Body of pancreas (tissue), 4 donors: ENCODE data around the gene LSP1.

Experiments
- CTCF ChIP-seq, 7 experiments: fragments of 450-650 bp in 4 of 7; fragments of 200-600 bp in 3 of 7; sonication (generic) in 3 of 7; IDR thresholded peaks; one replicate each; pipeline ENCODE4 v1.5.1; 2016 to 2019; ENCODE audit warnings: antibody characterized with exemption in 7 of 7
- POLR2A ChIP-seq, 3 donors: fragments of 450-650 bp; IDR thresholded peaks; one replicate each; pipeline ENCODE4 v1.6.1; 2016; ENCODE audit warnings: antibody characterized with exemption in 3 of 3, mild to moderate bottlenecking in 2 of 3

- TF ChIP-seq CTCF (IDR thresholded peaks at IDR 0.05) (no peak), POLR2A (IDR thresholded peaks at IDR 0.05) (no peak)
These were observed 70.5 kb downstream of the LSP1 start for GRCh38 chr11:1923201-1923956.
